ENCODE measurements around the gene MYO9B.

GRCh38 chr19:17232258-17232657 lies 156.7 kb downstream of the MYO9B start:
- TF ChIP-seq, protein P1, sequence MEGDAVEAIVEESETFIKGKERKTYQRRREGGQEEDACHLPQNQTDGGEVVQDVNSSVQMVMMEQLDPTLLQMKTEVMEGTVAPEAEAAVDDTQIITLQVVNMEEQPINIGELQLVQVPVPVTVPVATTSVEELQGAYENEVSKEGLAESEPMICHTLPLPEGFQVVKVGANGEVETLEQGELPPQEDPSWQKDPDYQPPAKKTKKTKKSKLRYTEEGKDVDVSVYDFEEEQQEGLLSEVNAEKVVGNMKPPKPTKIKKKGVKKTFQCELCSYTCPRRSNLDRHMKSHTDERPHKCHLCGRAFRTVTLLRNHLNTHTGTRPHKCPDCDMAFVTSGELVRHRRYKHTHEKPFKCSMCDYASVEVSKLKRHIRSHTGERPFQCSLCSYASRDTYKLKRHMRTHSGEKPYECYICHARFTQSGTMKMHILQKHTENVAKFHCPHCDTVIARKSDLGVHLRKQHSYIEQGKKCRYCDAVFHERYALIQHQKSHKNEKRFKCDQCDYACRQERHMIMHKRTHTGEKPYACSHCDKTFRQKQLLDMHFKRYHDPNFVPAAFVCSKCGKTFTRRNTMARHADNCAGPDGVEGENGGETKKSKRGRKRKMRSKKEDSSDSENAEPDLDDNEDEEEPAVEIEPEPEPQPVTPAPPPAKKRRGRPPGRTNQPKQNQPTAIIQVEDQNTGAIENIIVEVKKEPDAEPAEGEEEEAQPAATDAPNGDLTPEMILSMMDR (conservative IDR thresholded peaks at IDR 0.05; ENCODE audit: low read depth, low read length) = no peak
- TF ChIP-seq EZH2 (IDR thresholded peaks at IDR 0.05; ENCODE audit: borderline replicate concordance, low read depth, low read length, poor library complexity, severe bottlenecking) = no peak

Data from A673 (cell line).